CD4-positive, alpha-beta T cell treated with Interleukin-15 for 4 hours (primary cell): ENCODE measurements around the gene ETV2.
"Not testable (repeated sequence)": the region's sequence is repeated elsewhere in the genome, so short reads cannot be mapped to it uniquely, and the experiment has no call there.

Source experiments
- DNase-seq: peaks from one replicate; pipeline ENCODE4 v3.0.0-alpha.2; 2020; ENCODE audit warnings: low spot score

The ETV2 gene

GRCh38 chr19:35657904-35658700, 16.6 kb downstream of the ETV2 start:
- no peak for DNase-seq

- no peak for DNase-seq
Observed at GRCh38 chr19:35661995-35662340, 20.4 kb downstream of the ETV2 start.

- DNase-seq: no peak
Observed at GRCh38 chr19:35663981-35664380, 22.4 kb downstream of the ETV2 start.

GRCh38 chr19:35665157-35665556, 23.6 kb downstream of the ETV2 start:
- DNase-seq: no peak

- no peak for DNase-seq
Observed at GRCh38 chr19:35665604-35666003, 24.1 kb downstream of the ETV2 start.

- DNase-seq: no peak
Observed at GRCh38 chr19:35666251-35666913, 24.8 kb downstream of the ETV2 start, which contains the start of gene UPK1A. TSS of gene UPK1A (plus strand) at chr19:35666517. CDS start at chr19:35666813, 296 bp downstream.

- DNase-seq: no peak
Observed at GRCh38 chr19:35669566-35669965, 28.0 kb downstream of the ETV2 start.

GRCh38 chr19:35669974-35670373, 28.4 kb downstream of the ETV2 start:
- DNase-seq: no peak

- no peak for DNase-seq
Observed at GRCh38 chr19:35670686-35671085, 29.1 kb downstream of the ETV2 start.

- DNase-seq: no peak
Observed at GRCh38 chr19:35671818-35672217, 30.3 kb downstream of the ETV2 start.

GRCh38 chr19:35673121-35673804, 31.7 kb downstream of the ETV2 start:
- peak; percentile 42 for DNase-seq

- DNase-seq: no peak
Observed at GRCh38 chr19:35675589-35676140, 34.1 kb downstream of the ETV2 start.

- no peak for DNase-seq
Observed at GRCh38 chr19:35689836-35690235, 48.3 kb downstream of the ETV2 start.

- DNase-seq: not testable (repeated sequence)
Observed at GRCh38 chr19:35691106-35691505, 49.6 kb downstream of the ETV2 start.

- no peak for DNase-seq
Observed at GRCh38 chr19:35692010-35692409, 50.5 kb downstream of the ETV2 start.

- DNase-seq: no peak
Observed at GRCh38 chr19:35693422-35693821, 51.9 kb downstream of the ETV2 start.

GRCh38 chr19:35693835-35694599, 52.5 kb downstream of the ETV2 start:
- DNase-seq: peak; percentile 94
